ENCODE data around the gene PRKD3.

DNA sequence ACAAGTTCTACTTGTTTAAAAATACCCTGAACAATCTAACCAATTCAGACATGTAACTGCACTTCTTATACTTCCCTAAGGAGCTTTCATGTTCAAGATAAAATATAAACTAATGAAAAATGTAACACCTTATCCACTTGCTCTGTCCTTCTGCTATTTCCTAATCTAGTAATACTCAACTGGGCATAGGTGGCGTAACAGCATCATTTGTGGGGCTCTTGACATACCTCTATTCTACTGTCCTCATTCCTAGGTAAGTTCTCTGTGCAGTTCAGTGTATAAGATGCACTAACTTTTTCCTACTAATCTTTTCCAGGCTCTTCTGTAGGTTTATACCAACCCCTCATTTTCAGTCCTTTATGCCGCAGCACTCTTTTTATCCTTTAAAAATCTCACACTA lies 36.7 kb downstream of the PRKD3 start:
- TF ChIP-seq, protein P1, sequence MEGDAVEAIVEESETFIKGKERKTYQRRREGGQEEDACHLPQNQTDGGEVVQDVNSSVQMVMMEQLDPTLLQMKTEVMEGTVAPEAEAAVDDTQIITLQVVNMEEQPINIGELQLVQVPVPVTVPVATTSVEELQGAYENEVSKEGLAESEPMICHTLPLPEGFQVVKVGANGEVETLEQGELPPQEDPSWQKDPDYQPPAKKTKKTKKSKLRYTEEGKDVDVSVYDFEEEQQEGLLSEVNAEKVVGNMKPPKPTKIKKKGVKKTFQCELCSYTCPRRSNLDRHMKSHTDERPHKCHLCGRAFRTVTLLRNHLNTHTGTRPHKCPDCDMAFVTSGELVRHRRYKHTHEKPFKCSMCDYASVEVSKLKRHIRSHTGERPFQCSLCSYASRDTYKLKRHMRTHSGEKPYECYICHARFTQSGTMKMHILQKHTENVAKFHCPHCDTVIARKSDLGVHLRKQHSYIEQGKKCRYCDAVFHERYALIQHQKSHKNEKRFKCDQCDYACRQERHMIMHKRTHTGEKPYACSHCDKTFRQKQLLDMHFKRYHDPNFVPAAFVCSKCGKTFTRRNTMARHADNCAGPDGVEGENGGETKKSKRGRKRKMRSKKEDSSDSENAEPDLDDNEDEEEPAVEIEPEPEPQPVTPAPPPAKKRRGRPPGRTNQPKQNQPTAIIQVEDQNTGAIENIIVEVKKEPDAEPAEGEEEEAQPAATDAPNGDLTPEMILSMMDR (IDR thresholded peaks at IDR 0.05) = no peak
- no peak for TF ChIP-seq EZH2 (IDR thresholded peaks at IDR 0.05; ENCODE audit: borderline replicate concordance, insufficient read depth, low read depth, low read length, poor library complexity, severe bottlenecking)

All from B cell (primary cell).